Right atrium auricular region (tissue), 2 donors: ENCODE measurements around the gene AGO4. TPM values are rescaled to one million over a fixed set of nuclear protein-coding genes. Genes with fewer than 3 reads are reported as not detected.

Experiments
- DNase-seq: peaks from one replicate; pipeline ENCODE4 v3.0.0-alpha.2; 2019; ENCODE audit warnings: low spot score
- H3K27ac ChIP-seq, 2 donors: fragments of 200-600 bp; sonication (generic); 1 replicate in 1 of 2; 2 replicates in 1 of 2; pipeline ENCODE4 v1.5.1; 2016 to 2019
- H3K27me3 ChIP-seq, 2 donors: fragments of 200-600 bp; sonication (generic); one replicate each; pipeline versions ENCODE4 v1.5.1 to v1.6.0; 2017 to 2019
- H3K36me3 ChIP-seq: fragments of 200-600 bp; sonication (generic); one replicate; pipeline ENCODE4 v1.5.1; 2016
- H3K4me1 ChIP-seq, 2 donors: fragments of 200-600 bp; sonication (generic); one replicate each; pipeline versions ENCODE4 v1.5.1 to v1.6.0; 2017 to 2019
- H3K4me3 ChIP-seq, 2 donors: fragments of 200-600 bp; sonication (generic); 1 replicate in 1 of 2; 2 replicates in 1 of 2; pipeline ENCODE4 v1.5.1; 2017 to 2019; ENCODE audit warnings: mild to moderate bottlenecking in 1 of 2, moderate library complexity in 1 of 2
- H3K9me3 ChIP-seq, 2 donors: fragments of 200-600 bp; sonication (generic); one replicate each; pipeline ENCODE4 v1.5.1; 2019
- CTCF ChIP-seq, 2 donors: fragments of 200-600 bp; sonication (generic); IDR thresholded peaks; one replicate each; pipeline ENCODE4 v1.5.1; 2019; ENCODE audit warnings: antibody characterized with exemption in 2 of 2
- total RNA-seq, 2 donors: library from RNA; depleted of rRNA; stranded (reverse); fragments of >200 nt; gene quantifications; one replicate each; pipeline ENCODE4 v1.1.0, GENCODE V29; 2016

The AGO4 gene
- total RNA-seq, 2 donors from 2014 or later: 15.7 to 16.4 TPM

- no peaks in the 10 kb centered on the region for H3K9me3 ChIP-seq
- H3K27me3 ChIP-seq: no peaks in the 10 kb centered on the region
- no peak for TF ChIP-seq CTCF (IDR thresholded peaks at IDR 0.05)
- peaks cover 62% of the 10 kb centered on the region for H3K36me3 ChIP-seq
- H3K27ac ChIP-seq: peak overlapping the region; percentile 27 to 48
- DNase-seq: no peak
- H3K4me3 ChIP-seq: no peak overlapping the region
- H3K4me1 ChIP-seq: no peaks in the 10 kb centered on the region
Measured at GRCh38 chr1:35902671-35903070, 94.9 kb downstream of the AGO4 start.

Other genes with a start within 250 kb of the AGO4 start
- not detected for gene TFAP2E, start 234.7 kb upstream of the AGO4 start, total RNA-seq
- gene PSMB2, start 166.5 kb upstream of the AGO4 start, total RNA-seq: 10 to 100 TPM; 30.4 to 31.7 TPM
- gene C1orf216, start 89.1 kb upstream of the AGO4 start, total RNA-seq: 10 to 100 TPM; 13.1 to 16.1 TPM
- 1 to 10 TPM in 1 of 2 donors, under 1 TPM in 1; 0.08 to 1.1 TPM for gene CLSPN, start 38.0 kb upstream of the AGO4 start, total RNA-seq
- gene AGO1, start 75.2 kb downstream of the AGO4 start, total RNA-seq: 10 to 100 TPM; 20.3 to 22.1 TPM
- 10 to 100 TPM; 10.1 to 10.6 TPM for gene AGO3, start 123.1 kb downstream of the AGO4 start, total RNA-seq